Measurements from ENCODE around the gene CRYAA.
"Not testable (repeated sequence)": the region's sequence is repeated elsewhere in the genome, so short reads cannot be mapped to it uniquely, and the experiment has no call there.

GRCh38 chr21:43168708-43169107 lies at the start of gene CRYAA:
- not testable (repeated sequence) for TF ChIP-seq CTCF (IDR thresholded peaks at IDR 0.05; ENCODE audit: low read depth, low read length); EZH2phosphoT487 (IDR thresholded peaks at IDR 0.05; ENCODE audit: low read depth)

Data from OCI-LY3 (cell line).